HCT116 (cell line): ENCODE measurements around the gene KIF26A. TPM values are rescaled to one million over a fixed set of nuclear protein-coding genes. Genes with fewer than 3 reads are reported as not detected.

Experiments
- ATAC-seq: fragments of 200-7000 bp; cut with Tn5 transposase; 2 replicates; pipeline ENCODE4 v1.9.1; 2020; ENCODE audit warnings: mild to moderate bottlenecking, moderate library complexity
- BruUV-seq: library from RNA; stranded (reverse); fragments of 400-500 nt; replicated peaks from 2 replicates; lab custom pipeline; 2021; lab: Mats Ljungman, UMichigan
- CTCF ChIA-PET: fragments of 300-600 bp; sonication (Branson Sonifier 250); formaldehyde crosslinking; loops from one replicate; lab custom pipeline; 2021; ENCODE audit warnings: antibody characterized with exemption; lab: Charles Lee
- POLR2A ChIA-PET: fragments of 300-600, 350-600 bp; sonication (Branson Sonifier 250); formaldehyde crosslinking; loops from one replicate; lab custom pipeline; 2021; ENCODE audit warnings: antibody characterized with exemption; lab: Charles Lee
- RAD21 ChIA-PET, 2 experiments: fragments of 300-600 bp; sonication (Branson Sonifier 250); formaldehyde crosslinking; loops; one replicate each; lab custom pipeline; 2023; ENCODE audit warnings: low total read pairs in 2 of 2; ENCODE audit not compliant: uncharacterized antibody in 2 of 2, unreplicated experiment in 2 of 2, low non-redundant PET in 1 of 2; lab: Charles Lee
- DNase-seq: peaks from one replicate; pipeline ENCODE4 v3.0.0-alpha.2; 2010; ENCODE audit warnings: low read depth, low spot score
- H2AFZ ChIP-seq: fragments of 200-600 bp; shearing (Covaris generic), sonication (generic); 2 replicates; pipeline ENCODE4 v1.6.1; 2017; ENCODE audit warnings: low read depth, mixed run types, mixed read lengths, antibody characterized with exemption, low read length; ENCODE audit not compliant: poor library complexity, severe bottlenecking
- H3K27ac ChIP-seq: 2 replicates; pipeline ENCODE4 v1.5.1; 2012; ENCODE audit warnings: low read depth, low read length
- H3K27me3 ChIP-seq: fragments of 200-600 bp; sonication (generic); 2 replicates; pipeline ENCODE4 v1.6.1; 2016; ENCODE audit warnings: mixed run types, low read length, mixed read lengths; ENCODE audit not compliant: insufficient read depth
- H3K36me3 ChIP-seq, 2 experiments: fragments of 200-500 bp in 1 of 2; fragments of 200-600 bp in 1 of 2; sonication (Bioruptor generic) in 1 of 2; sonication (generic) in 1 of 2; 2 replicates each; pipeline versions ENCODE4 v1.5.1 to v1.6.1; 2014 to 2016; ENCODE audit warnings: low read length in 2 of 2, inconsistent platforms in 1 of 2, mixed read lengths in 1 of 2, mixed run types in 1 of 2; ENCODE audit not compliant: insufficient read depth in 2 of 2, control insufficient read depth in 1 of 2
- H3K4me1 ChIP-seq, 2 experiments: fragments of 200-600 bp in 1 of 2; sonication (generic) in 1 of 2; 2 replicates each; pipeline versions ENCODE4 v1.5.1 to v1.6.1; 2012 to 2017; ENCODE audit warnings: low read length in 2 of 2, inconsistent platforms in 1 of 2, mild to moderate bottlenecking in 1 of 2, mixed read lengths in 1 of 2, mixed run types in 1 of 2, moderate library complexity in 1 of 2; ENCODE audit not compliant: insufficient read depth in 2 of 2, control insufficient read depth in 1 of 2
- H3K4me2 ChIP-seq: fragments of 200-600 bp; sonication (generic); 2 replicates; pipeline ENCODE4 v1.6.1; 2017; ENCODE audit warnings: mixed run types, low read length, mixed read lengths
- H3K4me3 ChIP-seq, 2 experiments: fragments of 200-600 bp in 1 of 2; sonication (generic) in 1 of 2; replicated peaks in 1 of 2; 2 replicates each; pipeline ENCODE4 v1.5.1; 2011 to 2016; ENCODE audit warnings: low read length in 2 of 2, control low read depth in 1 of 2, low read depth in 1 of 2, mild to moderate bottlenecking in 1 of 2, mixed read lengths in 1 of 2, mixed run types in 1 of 2
- H3K79me2 ChIP-seq: fragments of 200-600 bp; sonication (generic); 2 replicates; pipeline ENCODE4 v1.6.1; 2017; ENCODE audit warnings: mild to moderate bottlenecking, mixed run types, low read length, moderate library complexity, mixed read lengths; ENCODE audit not compliant: insufficient read depth
- H3K9ac ChIP-seq: fragments of 200-600 bp; sonication (generic); 2 replicates; pipeline ENCODE4 v1.6.1; 2016; ENCODE audit warnings: low read length, mixed read lengths
- H3K9me2 ChIP-seq: fragments of 200-600 bp; sonication (generic), shearing (Covaris generic); 2 replicates; pipeline ENCODE4 v1.6.1; 2017; ENCODE audit warnings: mixed run types, mild to moderate bottlenecking, moderate library complexity; ENCODE audit not compliant: insufficient read depth
- H3K9me3 ChIP-seq, 2 experiments: fragments of 200-500 bp in 1 of 2; fragments of 200-600 bp in 1 of 2; sonication (Bioruptor generic) in 1 of 2; sonication (generic) in 1 of 2; 2 replicates each; pipeline ENCODE4 v1.6.1; 2014 to 2017; ENCODE audit warnings: low read length in 2 of 2, mixed read lengths in 2 of 2, inconsistent platforms in 1 of 2, low read depth in 1 of 2, mild to moderate bottlenecking in 1 of 2, mixed run types in 1 of 2, moderate library complexity in 1 of 2; ENCODE audit not compliant: control insufficient read depth in 1 of 2, insufficient read depth in 1 of 2
- H4K20me1 ChIP-seq: fragments of 200-600 bp; sonication (generic), shearing (Covaris generic); 2 replicates; pipeline ENCODE4 v1.6.1; 2017; ENCODE audit warnings: mixed run types, mild to moderate bottlenecking, moderate library complexity; ENCODE audit not compliant: insufficient read depth
- ATF3 ChIP-seq: IDR thresholded peaks from 2 replicates; pipeline ENCODE4 v1.6.1; 2012
- CBX3 ChIP-seq: IDR thresholded peaks from 2 replicates; pipeline ENCODE4 v1.6.1; 2012; ENCODE audit warnings: low read depth
- CEBPB ChIP-seq: IDR thresholded peaks from 2 replicates; pipeline ENCODE4 v1.6.1; 2012; ENCODE audit warnings: low read depth
- EGR1 ChIP-seq: IDR thresholded peaks from 2 replicates; pipeline ENCODE4 v1.6.1; 2012; ENCODE audit warnings: low read depth
- EZH2 ChIP-seq: fragments of 200-600 bp; sonication (generic); IDR thresholded peaks from 2 replicates; pipeline ENCODE4 v1.6.1; 2017; ENCODE audit warnings: antibody characterized with exemption, mixed run types
- FOSL1 ChIP-seq: IDR thresholded peaks from 2 replicates; pipeline ENCODE4 v1.6.1; 2012; ENCODE audit warnings: low read depth
- JUND ChIP-seq: IDR thresholded peaks from 2 replicates; pipeline ENCODE4 v1.6.1; 2012
- POLR2A ChIP-seq: IDR thresholded peaks from 2 replicates; pipeline ENCODE4 v1.7.0; 2011; ENCODE audit warnings: borderline replicate concordance; ENCODE audit not compliant: insufficient read depth, insufficient read length; ENCODE audit errors: extremely low read depth
- POLR2AphosphoS5 ChIP-seq: IDR thresholded peaks from 2 replicates; pipeline ENCODE4 v1.6.1; 2011; ENCODE audit warnings: mild to moderate bottlenecking, low read depth, low read length, moderate library complexity
- RAD21 ChIP-seq: IDR thresholded peaks from 2 replicates; pipeline ENCODE4 v1.6.1; 2012; ENCODE audit warnings: low read depth, mild to moderate bottlenecking
- SP1 ChIP-seq: IDR thresholded peaks from 2 replicates; pipeline ENCODE4 v1.6.1; 2012; ENCODE audit warnings: low read depth
- SRF ChIP-seq: IDR thresholded peaks from 2 replicates; pipeline ENCODE4 v1.6.1; 2012; ENCODE audit warnings: low read depth
- TCF7L2 ChIP-seq: IDR thresholded peaks from 2 replicates; pipeline ENCODE4 v1.7.0; 2011; ENCODE audit warnings: borderline replicate concordance, inconsistent platforms; ENCODE audit not compliant: insufficient read depth, insufficient read length; ENCODE audit errors: extremely low read depth
- ZBTB33 ChIP-seq: IDR thresholded peaks from 2 replicates; pipeline ENCODE4 v1.6.1; 2011; ENCODE audit warnings: mild to moderate bottlenecking, low read length, moderate library complexity; ENCODE audit not compliant: insufficient replicate concordance; ENCODE audit errors: extremely low read depth
- ZFX ChIP-seq: fragments of 450-650 bp; IDR thresholded peaks from 2 replicates; pipeline ENCODE4 v1.6.1; 2017
- ZNF274 ChIP-seq: fragments of 200-500 bp; sonication (Bioruptor generic); IDR thresholded peaks from 2 replicates; pipeline ENCODE4 v1.6.1; 2014; ENCODE audit warnings: mild to moderate bottlenecking, low read depth, low read length, inconsistent platforms
- intact Hi-C: fragments of 100-400 bp; cut with micrococcal nuclease; formaldehyde crosslinking; loops from 2 replicates; pipeline ENCODE4 v1.10.0; 2022
- total RNA-seq: library from RNA; stranded (reverse); gene quantifications from one replicate; pipeline ENCODE4 v1.2.1, GENCODE V29; 2021; ENCODE audit not compliant: unreplicated experiment

Gene KIF26A
- total RNA-seq, 1 experiment from 2014 or later, result 10.2 TPM

- BruUV-seq, result no TSS peak
- Histone ChIP-seq H3K4me2 (peak overlapping the region; percentile 65; the same call in 1 of the 2 replicates), H3K27ac (no peak overlapping the region), H2AFZ (no peak overlapping the region), H3K9ac (no peak overlapping the region), H3K27me3 (no peaks in the 10 kb centered on the region), H3K4me3 (no peak overlapping the region), H3K4me1 (peaks cover 15 to 24% of the 10 kb centered on the region in 2 experiments), H3K9me3 (peaks cover 0 to 10% of the 10 kb centered on the region in 2 experiments; a peak in 1 of 4 replicates), H4K20me1 (no peaks in the 10 kb centered on the region)
- CTCF ChIA-PET, result no interaction called here
- no peak for ATAC-seq
- DNase-seq, result no peak
- RAD21 ChIA-PET, result no interaction called here
- no peak for TF ChIP-seq CBX3
- no peak for TF ChIP-seq SP1
- TF ChIP-seq EZH2, result no peak
- no peak for TF ChIP-seq ZNF274
- TF ChIP-seq FOSL1, result no peak
- no peak for TF ChIP-seq ZFX
- no peak for TF ChIP-seq ATF3
- TF ChIP-seq TCF7L2, result no peak
- TF ChIP-seq POLR2AphosphoS5, result no peak
- TF ChIP-seq EGR1, result no peak
- no peak for TF ChIP-seq CEBPB
- no peak for TF ChIP-seq JUND
- TF ChIP-seq SRF, result no peak
- TF ChIP-seq POLR2A, result no peak
- no peak for TF ChIP-seq RAD21
- no peak for TF ChIP-seq ZBTB33
- TF ChIP-seq, all 23 proteins: peak for 0
- H3K79me2 ChIP-seq, result no peaks in the 10 kb centered on the region
- H3K36me3 ChIP-seq, result no peaks in the 10 kb centered on the region
- POLR2A ChIA-PET, result no interaction called here
- H3K9me2 ChIP-seq, result no peaks in the 10 kb centered on the region
- intact Hi-C loops, result no loop called here
Observed at GRCh38 chr14:104224131-104224505, 85.7 kb downstream of the KIF26A start.
